Measurements from ENCODE around the gene C5orf24.

GRCh38 chr5:134873494-134873893, 27.7 kb downstream of the C5orf24 start:
- no peak for TF ChIP-seq CTCF (IDR thresholded peaks at IDR 0.05)
- no peak for TF ChIP-seq POLR2A (IDR thresholded peaks at IDR 0.05)
